Breast epithelium (tissue), 3 donors: ENCODE data around the gene FAM89B.

Experiments
- POLR2A ChIP-seq: fragments of 450-650 bp; IDR thresholded peaks from one replicate; pipeline ENCODE4 v1.6.1; 2016; ENCODE audit warnings: antibody characterized with exemption, mild to moderate bottlenecking, moderate library complexity
- POLR2AphosphoS5 ChIP-seq, 3 donors: sonication (generic); formaldehyde crosslinking; IDR thresholded peaks; one replicate each; pipeline ENCODE4 v1.6.1; 2017; ENCODE audit warnings: antibody characterized with exemption in 3 of 3
- TF ChIP-seq, protein P1 (sequence below), 3 donors: fragments of 450-650 bp; IDR thresholded peaks; one replicate each; pipeline ENCODE4 v1.5.1; 2016 to 2017; ENCODE audit warnings: antibody characterized with exemption in 3 of 3, mild to moderate bottlenecking in 3 of 3, moderate library complexity in 3 of 3

DNA sequence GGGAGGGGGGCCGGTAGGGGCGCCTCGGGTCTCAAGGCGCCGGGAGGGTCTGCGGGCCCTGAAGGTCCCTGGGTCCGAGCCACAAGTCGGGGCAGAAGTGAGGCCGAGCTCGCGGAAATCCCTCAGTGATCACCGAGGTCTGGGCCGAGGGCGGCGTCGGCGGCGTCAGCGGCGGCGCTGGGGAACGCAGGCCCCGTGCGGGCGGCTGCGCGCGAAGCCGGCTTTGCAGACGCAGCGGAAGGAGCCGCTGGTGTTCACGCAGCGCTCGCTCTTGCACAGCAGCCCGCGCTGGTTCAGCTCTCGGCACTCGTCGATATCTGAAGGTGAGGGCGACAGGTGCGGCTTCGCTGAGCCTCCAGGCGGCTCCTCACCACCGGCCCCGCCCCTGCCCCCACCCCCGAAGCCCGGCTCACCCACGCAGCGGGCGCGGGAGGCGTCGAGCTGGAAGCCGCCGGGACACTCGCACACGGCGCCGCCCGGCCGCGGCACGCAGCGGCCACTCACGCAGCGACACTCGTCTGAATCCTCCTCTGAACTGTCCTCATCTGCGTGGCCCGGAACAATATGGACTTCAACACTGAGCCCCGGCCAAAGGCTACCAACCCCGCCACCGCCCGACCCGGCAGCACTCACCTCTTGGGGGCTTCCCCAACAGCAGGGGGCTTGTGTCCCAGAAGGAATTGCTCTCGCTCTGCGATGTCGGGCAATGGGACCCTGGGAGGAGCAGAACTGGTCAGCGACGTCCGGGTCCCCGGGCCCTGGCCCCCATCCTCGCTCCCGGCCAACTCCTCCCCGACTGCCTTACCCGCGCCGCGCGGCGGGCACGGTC, 33.2 kb upstream of the FAM89B start:
- TF ChIP-seq, protein P1, sequence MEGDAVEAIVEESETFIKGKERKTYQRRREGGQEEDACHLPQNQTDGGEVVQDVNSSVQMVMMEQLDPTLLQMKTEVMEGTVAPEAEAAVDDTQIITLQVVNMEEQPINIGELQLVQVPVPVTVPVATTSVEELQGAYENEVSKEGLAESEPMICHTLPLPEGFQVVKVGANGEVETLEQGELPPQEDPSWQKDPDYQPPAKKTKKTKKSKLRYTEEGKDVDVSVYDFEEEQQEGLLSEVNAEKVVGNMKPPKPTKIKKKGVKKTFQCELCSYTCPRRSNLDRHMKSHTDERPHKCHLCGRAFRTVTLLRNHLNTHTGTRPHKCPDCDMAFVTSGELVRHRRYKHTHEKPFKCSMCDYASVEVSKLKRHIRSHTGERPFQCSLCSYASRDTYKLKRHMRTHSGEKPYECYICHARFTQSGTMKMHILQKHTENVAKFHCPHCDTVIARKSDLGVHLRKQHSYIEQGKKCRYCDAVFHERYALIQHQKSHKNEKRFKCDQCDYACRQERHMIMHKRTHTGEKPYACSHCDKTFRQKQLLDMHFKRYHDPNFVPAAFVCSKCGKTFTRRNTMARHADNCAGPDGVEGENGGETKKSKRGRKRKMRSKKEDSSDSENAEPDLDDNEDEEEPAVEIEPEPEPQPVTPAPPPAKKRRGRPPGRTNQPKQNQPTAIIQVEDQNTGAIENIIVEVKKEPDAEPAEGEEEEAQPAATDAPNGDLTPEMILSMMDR (IDR thresholded peaks at IDR 0.05), result no peak
- no peak for TF ChIP-seq POLR2A
- TF ChIP-seq POLR2AphosphoS5 (IDR thresholded peaks at IDR 0.05), result no peak
